K562 (cell line): Measurements from ENCODE around the gene PPAN. TPM values are rescaled to one million over a fixed set of nuclear protein-coding genes. Genes with fewer than 3 reads are reported as not detected.

Source experiments
- EWSR1 ChIP-seq: fragments of 450-650 bp; IDR thresholded peaks from 2 replicates; pipeline ENCODE4 v1.6.1; 2018; ENCODE audit warnings: borderline replicate concordance, mild to moderate bottlenecking, low read depth, moderate library complexity; ENCODE audit not compliant: partially characterized antibody
- KAT2B ChIP-seq: IDR thresholded peaks from one replicate; pipeline ENCODE4 v1.6.1; 2012; ENCODE audit warnings: low read depth, mild to moderate bottlenecking, control low read depth, inconsistent platforms, low read length, moderate library complexity
- KDM5B ChIP-seq: fragments of 200-600 bp; sonication (generic); IDR thresholded peaks from 2 replicates; pipeline ENCODE4 v1.6.1; 2012; ENCODE audit warnings: low read depth, mild to moderate bottlenecking, moderate library complexity, low read length, control low read depth, inconsistent platforms; ENCODE audit not compliant: insufficient replicate concordance
- L3MBTL2 ChIP-seq: fragments of 450-650 bp; IDR thresholded peaks from 2 replicates; pipeline ENCODE4 v1.6.1; 2016; ENCODE audit warnings: mild to moderate bottlenecking, moderate library complexity
- NR2F6 ChIP-seq: fragments of 450-650 bp; formaldehyde crosslinking; IDR thresholded peaks from 2 replicates; pipeline ENCODE4 v1.4.0; 2020; ENCODE audit warnings: mild to moderate bottlenecking
- POLR3A ChIP-seq: IDR thresholded peaks from 2 replicates; pipeline ENCODE4 v1.6.1; 2011; ENCODE audit warnings: borderline replicate concordance, mild to moderate bottlenecking, moderate library complexity; ENCODE audit not compliant: insufficient read length, insufficient read depth; ENCODE audit errors: extremely low read depth
- PTRF ChIP-seq: fragments of 450-650 bp; IDR thresholded peaks from 2 replicates; pipeline ENCODE4 v1.6.1; 2016; ENCODE audit warnings: mild to moderate bottlenecking, missing genetic modification characterization, missing compliant biosample characterization
- TCF7 ChIP-seq: sonication (generic); IDR thresholded peaks from 2 replicates; pipeline ENCODE4 v1.6.1; 2016; ENCODE audit warnings: antibody characterized with exemption, borderline replicate concordance
- TEAD4 ChIP-seq, 2 experiments: sonication (generic) in 1 of 2; formaldehyde crosslinking in 1 of 2; IDR thresholded peaks; 2 replicates each; pipeline versions ENCODE4 v1.6.1 to v1.8.0; 2012 to 2022; ENCODE audit warnings: borderline replicate concordance in 1 of 2, inconsistent platforms in 1 of 2, low read length in 1 of 2, mild to moderate bottlenecking in 1 of 2, missing genetic modification reagents in 1 of 2
- ZNF41 ChIP-seq: fragments of 250-450 bp; sonication (Bioruptor Pico); conservative IDR thresholded peaks from 2 replicates; pipeline ENCODE4 v1.4.0; 2020; ENCODE audit warnings: mild to moderate bottlenecking
- polyA plus RNA-seq, 8 experiments: library from polyadenylated mRNA; depleted of rRNA in 4 of 8; stranded (reverse) in 5 of 8; unstranded in 3 of 8; fragments of >200 nt; fragmentation: Nextera tagmentation in 2 of 8; fragmentation: Illumina TruSeq in 1 of 8; extraction: Ambion mirVana in 2 of 8; extraction: Trizol in 1 of 8; gene quantifications; 2 replicates each; pipeline versions ENCODE4 v1.2.1 to v1.2.3, GENCODE V29; 2011 to 2014; ENCODE audit warnings: inconsistent platforms in 1 of 8, missing spikeins in 1 of 8
- total RNA-seq, 7 experiments: library from RNA; depleted of rRNA in 6 of 7; stranded (reverse); fragments of >200 nt in 6 of 7; fragmentation: Illumina TruSeq in 2 of 7; extraction: Trizol in 2 of 7; gene quantifications; 2 replicates each; pipeline versions ENCODE4 v1.2.1 to v1.2.3, GENCODE V29; 2011 to 2021; ENCODE audit warnings: low replicate concordance in 1 of 7
- TF ChIP-seq, protein P1 (sequence below): fragments of 250-450 bp; sonication (Bioruptor Pico); IDR thresholded peaks from 2 replicates; pipeline ENCODE4 v1.8.0; 2022; ENCODE audit warnings: inconsistent platforms, mild to moderate bottlenecking, moderate library complexity, borderline replicate concordance
- TF ChIP-seq, protein P2 (sequence below), 2 experiments: IDR thresholded peaks in 1 of 2; conservative IDR thresholded peaks in 1 of 2; 2 replicates each; pipeline ENCODE4 v1.6.1; 2016; ENCODE audit warnings: low read depth in 2 of 2, mild to moderate bottlenecking in 1 of 2, missing compliant biosample characterization in 1 of 2, missing genetic modification characterization in 1 of 2, moderate library complexity in 1 of 2
- TF ChIP-seq, protein P3 (sequence below): IDR thresholded peaks from 2 replicates; pipeline ENCODE4 v1.6.1; 2011; ENCODE audit warnings: borderline replicate concordance, low read depth, mild to moderate bottlenecking, moderate library complexity, low read length; ENCODE audit not compliant: insufficient read depth, poor library complexity, severe bottlenecking
- TF ChIP-seq, protein P4 (sequence below), 3 experiments: fragments of 200-800 bp in 1 of 3; fragments of 250-450 bp in 1 of 3; fragments of 450-650 bp in 1 of 3; sonication (Bioruptor Pico) in 1 of 3; sonication (Bioruptor generic) in 1 of 3; formaldehyde crosslinking in 1 of 3; IDR thresholded peaks; 2 replicates each; pipeline versions ENCODE4 v1.6.1 to v1.8.0; 2016 to 2022; ENCODE audit warnings: mild to moderate bottlenecking in 2 of 3, missing genetic modification characterization in 2 of 3, missing compliant biosample characterization in 1 of 3, moderate library complexity in 1 of 3

Gene PPAN
- total and polyA plus RNA-seq, 9 of the 15 experiments (the other 6 are each of a cell fraction or from before 2014, with no cell fraction given): 2.2 to 129 (median 59.1) TPM

DNA sequence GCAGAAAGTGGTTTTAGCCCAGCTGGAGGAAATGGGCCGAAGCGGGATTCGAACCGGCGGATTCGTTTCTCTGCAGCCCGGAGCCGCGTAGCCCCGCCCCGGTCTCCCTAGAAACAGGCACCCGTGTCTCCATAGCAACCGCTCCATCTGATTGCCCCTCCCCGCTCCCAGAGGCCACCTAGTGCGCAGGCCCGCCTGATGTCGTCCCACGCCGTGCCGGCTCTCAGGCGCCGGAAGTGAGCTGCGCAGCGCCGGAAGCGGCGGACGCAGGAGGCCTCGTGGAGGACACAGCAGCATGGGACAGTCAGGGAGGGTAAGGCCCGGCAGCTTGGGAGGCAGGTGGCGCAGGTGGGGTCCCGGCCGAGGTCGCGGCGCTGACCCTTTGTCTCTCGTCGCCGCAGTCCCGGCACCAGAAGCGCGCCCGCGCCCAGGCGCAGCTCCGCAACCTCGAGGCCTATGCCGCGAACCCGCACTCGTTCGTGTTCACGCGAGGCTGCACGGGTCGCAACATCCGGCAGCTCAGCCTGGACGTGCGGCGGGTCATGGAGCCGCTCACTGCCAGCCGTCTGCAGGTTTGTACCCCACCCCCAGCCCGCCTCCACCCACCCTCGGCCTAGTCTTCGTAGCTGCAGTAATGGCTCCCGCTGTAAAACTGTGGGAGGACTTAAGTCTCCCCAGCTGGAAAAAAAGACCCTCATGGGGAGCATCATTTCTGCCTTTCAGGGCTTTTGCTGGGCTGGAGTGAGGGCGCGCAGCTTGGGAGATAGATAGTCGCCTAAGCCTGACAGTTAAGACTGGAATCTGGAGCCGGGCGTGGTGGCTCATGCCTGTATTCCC is at the start of gene PPAN (continued):
- TF ChIP-seq, protein P1, sequence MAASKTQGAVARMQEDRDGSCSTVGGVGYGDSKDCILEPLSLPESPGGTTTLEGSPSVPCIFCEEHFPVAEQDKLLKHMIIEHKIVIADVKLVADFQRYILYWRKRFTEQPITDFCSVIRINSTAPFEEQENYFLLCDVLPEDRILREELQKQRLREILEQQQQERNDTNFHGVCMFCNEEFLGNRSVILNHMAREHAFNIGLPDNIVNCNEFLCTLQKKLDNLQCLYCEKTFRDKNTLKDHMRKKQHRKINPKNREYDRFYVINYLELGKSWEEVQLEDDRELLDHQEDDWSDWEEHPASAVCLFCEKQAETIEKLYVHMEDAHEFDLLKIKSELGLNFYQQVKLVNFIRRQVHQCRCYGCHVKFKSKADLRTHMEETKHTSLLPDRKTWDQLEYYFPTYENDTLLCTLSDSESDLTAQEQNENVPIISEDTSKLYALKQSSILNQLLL (CRISPR knock-in tag): no peak
- no peak for TF ChIP-seq NR2F6
- TF ChIP-seq, protein P2, sequence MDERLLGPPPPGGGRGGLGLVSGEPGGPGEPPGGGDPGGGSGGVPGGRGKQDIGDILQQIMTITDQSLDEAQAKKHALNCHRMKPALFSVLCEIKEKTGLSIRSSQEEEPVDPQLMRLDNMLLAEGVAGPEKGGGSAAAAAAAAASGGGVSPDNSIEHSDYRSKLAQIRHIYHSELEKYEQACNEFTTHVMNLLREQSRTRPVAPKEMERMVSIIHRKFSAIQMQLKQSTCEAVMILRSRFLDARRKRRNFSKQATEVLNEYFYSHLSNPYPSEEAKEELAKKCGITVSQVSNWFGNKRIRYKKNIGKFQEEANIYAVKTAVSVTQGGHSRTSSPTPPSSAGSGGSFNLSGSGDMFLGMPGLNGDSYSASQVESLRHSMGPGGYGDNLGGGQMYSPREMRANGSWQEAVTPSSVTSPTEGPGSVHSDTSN (CRISPR knock-in tag; IDR thresholded peaks at IDR 0.05; ENCODE audit: low read depth): no peak
- TF ChIP-seq, protein P2 (tag; conservative IDR thresholded peaks at IDR 0.05; ENCODE audit: low read depth): no peak
- TF ChIP-seq ZNF41 (CRISPR knock-in tag): no peak
- TF ChIP-seq KDM5B: peak; percentile 63
- TF ChIP-seq KAT2B: no peak
- TF ChIP-seq EWSR1: no peak
- TF ChIP-seq, protein P3, sequence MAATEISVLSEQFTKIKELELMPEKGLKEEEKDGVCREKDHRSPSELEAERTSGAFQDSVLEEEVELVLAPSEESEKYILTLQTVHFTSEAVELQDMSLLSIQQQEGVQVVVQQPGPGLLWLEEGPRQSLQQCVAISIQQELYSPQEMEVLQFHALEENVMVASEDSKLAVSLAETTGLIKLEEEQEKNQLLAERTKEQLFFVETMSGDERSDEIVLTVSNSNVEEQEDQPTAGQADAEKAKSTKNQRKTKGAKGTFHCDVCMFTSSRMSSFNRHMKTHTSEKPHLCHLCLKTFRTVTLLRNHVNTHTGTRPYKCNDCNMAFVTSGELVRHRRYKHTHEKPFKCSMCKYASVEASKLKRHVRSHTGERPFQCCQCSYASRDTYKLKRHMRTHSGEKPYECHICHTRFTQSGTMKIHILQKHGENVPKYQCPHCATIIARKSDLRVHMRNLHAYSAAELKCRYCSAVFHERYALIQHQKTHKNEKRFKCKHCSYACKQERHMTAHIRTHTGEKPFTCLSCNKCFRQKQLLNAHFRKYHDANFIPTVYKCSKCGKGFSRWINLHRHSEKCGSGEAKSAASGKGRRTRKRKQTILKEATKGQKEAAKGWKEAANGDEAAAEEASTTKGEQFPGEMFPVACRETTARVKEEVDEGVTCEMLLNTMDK: no peak
- peak; percentile 76; the same call in 1 of the 2 replicates for TF ChIP-seq L3MBTL2
- no peak for TF ChIP-seq TCF7
- TF ChIP-seq PTRF: no peak
- no peak for TF ChIP-seq TEAD4 (IDR thresholded peaks at IDR 0.05; ENCODE audit: low read length)
- no peak for TF ChIP-seq TEAD4 (CRISPR knock-in tag; IDR thresholded peaks at IDR 0.05; ENCODE audit: borderline replicate concordance)
- TF ChIP-seq POLR3A: no peak
- TF ChIP-seq, protein P4, sequence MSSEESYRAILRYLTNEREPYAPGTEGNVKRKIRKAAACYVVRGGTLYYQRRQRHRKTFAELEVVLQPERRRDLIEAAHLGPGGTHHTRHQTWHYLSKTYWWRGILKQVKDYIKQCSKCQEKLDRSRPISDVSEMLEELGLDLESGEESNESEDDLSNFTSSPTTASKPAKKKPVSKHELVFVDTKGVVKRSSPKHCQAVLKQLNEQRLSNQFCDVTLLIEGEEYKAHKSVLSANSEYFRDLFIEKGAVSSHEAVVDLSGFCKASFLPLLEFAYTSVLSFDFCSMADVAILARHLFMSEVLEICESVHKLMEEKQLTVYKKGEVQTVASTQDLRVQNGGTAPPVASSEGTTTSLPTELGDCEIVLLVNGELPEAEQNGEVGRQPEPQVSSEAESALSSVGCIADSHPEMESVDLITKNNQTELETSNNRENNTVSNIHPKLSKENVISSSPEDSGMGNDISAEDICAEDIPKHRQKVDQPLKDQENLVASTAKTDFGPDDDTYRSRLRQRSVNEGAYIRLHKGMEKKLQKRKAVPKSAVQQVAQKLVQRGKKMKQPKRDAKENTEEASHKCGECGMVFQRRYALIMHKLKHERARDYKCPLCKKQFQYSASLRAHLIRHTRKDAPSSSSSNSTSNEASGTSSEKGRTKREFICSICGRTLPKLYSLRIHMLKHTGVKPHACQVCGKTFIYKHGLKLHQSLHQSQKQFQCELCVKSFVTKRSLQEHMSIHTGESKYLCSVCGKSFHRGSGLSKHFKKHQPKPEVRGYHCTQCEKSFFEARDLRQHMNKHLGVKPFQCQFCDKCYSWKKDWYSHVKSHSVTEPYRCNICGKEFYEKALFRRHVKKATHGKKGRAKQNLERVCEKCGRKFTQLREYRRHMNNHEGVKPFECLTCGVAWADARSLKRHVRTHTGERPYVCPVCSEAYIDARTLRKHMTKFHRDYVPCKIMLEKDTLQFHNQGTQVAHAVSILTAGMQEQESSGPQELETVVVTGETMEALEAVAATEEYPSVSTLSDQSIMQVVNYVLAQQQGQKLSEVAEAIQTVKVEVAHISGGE (CRISPR knock-in tag; IDR thresholded peaks at IDR 0.05): peak in 1 of 3 experiments; percentile 84; a peak in 2 of 6 replicates
